ENCODE data around the gene GALNT9. TPM values are rescaled to one million over a fixed set of nuclear protein-coding genes. Genes with fewer than 3 reads are reported as not detected.

The GALNT9 gene
- total RNA-seq, 1 experiment from 2014 or later = 0.45 TPM

GRCh38 chr12:132314516-132315233, 14.7 kb downstream of the GALNT9 start:
- no peak for DNase-seq
- Histone ChIP-seq H3K9me3 (peaks cover 5% of the 10 kb centered on the region; the same call in 1 of the 2 replicates), H3K36me3 (ENCODE audit: control insufficient read depth, insufficient read depth, low read length) (no peaks in the 10 kb centered on the region), H3K4me3 (ENCODE audit: low read depth, low read length) (no peak overlapping the region), H3K27me3 (replicated peaks; ENCODE audit: control insufficient read depth, insufficient read depth, low read length) (no peaks in the 10 kb centered on the region; the same call in none of the 2 replicates), H3K4me1 (no peaks in the 10 kb centered on the region)
- ChIA-PET CTCF (no interaction called here), POLR2A (no interaction called here)
- intact Hi-C loops (cut with micrococcal nuclease; ENCODE audit: unreplicated experiment) = no loop called here
- Mint-ChIP-seq H3K27me3 (ENCODE audit: insufficient read depth, unreplicated experiment) (peaks cover 8% of the 10 kb centered on the region), H3K27ac (ENCODE audit: unreplicated experiment) (no peak overlapping the region), H3K4me3 (ENCODE audit: unreplicated experiment) (no peak overlapping the region), H3K9me3 (ENCODE audit: unreplicated experiment) (peaks cover 9% of the 10 kb centered on the region), H3K36me3 (ENCODE audit: insufficient read depth, unreplicated experiment) (no peaks in the 10 kb centered on the region), H3K4me1 (ENCODE audit: low read depth, unreplicated experiment) (no peaks in the 10 kb centered on the region)
- TF ChIP-seq CTCF (IDR thresholded peaks at IDR 0.05; ENCODE audit: insufficient read depth in 1 of 2, low read depth in 1 of 2, low read length in 1 of 2, severe bottlenecking in 1 of 2, unreplicated experiment in 1 of 2) = no peak
- no TSS peak for BruUV-seq (replicated peaks)

GRCh38 chr12:132314035-132314434, 15.4 kb downstream of the GALNT9 start:
- no TSS peak for BruUV-seq (replicated peaks)
- Mint-ChIP-seq H3K4me1 (ENCODE audit: low read depth, unreplicated experiment) (no peaks in the 10 kb centered on the region), H3K4me3 (ENCODE audit: unreplicated experiment) (no peak overlapping the region), H3K9me3 (ENCODE audit: unreplicated experiment) (peaks cover 9% of the 10 kb centered on the region), H3K27ac (ENCODE audit: unreplicated experiment) (no peak overlapping the region), H3K36me3 (ENCODE audit: insufficient read depth, unreplicated experiment) (no peaks in the 10 kb centered on the region), H3K27me3 (ENCODE audit: insufficient read depth, unreplicated experiment) (peaks cover 12% of the 10 kb centered on the region)
- ChIA-PET CTCF (no interaction called here), POLR2A (no interaction called here)
- Histone ChIP-seq H3K36me3 (ENCODE audit: control insufficient read depth, insufficient read depth, low read length) (no peaks in the 10 kb centered on the region), H3K27me3 (replicated peaks; ENCODE audit: control insufficient read depth, insufficient read depth, low read length) (no peaks in the 10 kb centered on the region; the same call in none of the 2 replicates), H3K4me3 (ENCODE audit: low read depth, low read length) (no peak overlapping the region), H3K9me3 (peaks cover 5% of the 10 kb centered on the region; the same call in 1 of the 2 replicates), H3K4me1 (no peaks in the 10 kb centered on the region)
- TF ChIP-seq CTCF (IDR thresholded peaks at IDR 0.05; ENCODE audit: insufficient read depth in 1 of 2, low read depth in 1 of 2, low read length in 1 of 2, severe bottlenecking in 1 of 2, unreplicated experiment in 1 of 2) = no peak
- no peak for DNase-seq
- intact Hi-C loops (cut with micrococcal nuclease; ENCODE audit: unreplicated experiment) = no loop called here

- Histone ChIP-seq H3K9me3 (peaks cover 5% of the 10 kb centered on the region; the same call in 1 of the 2 replicates), H3K36me3 (ENCODE audit: control insufficient read depth, insufficient read depth, low read length) (no peaks in the 10 kb centered on the region), H3K4me3 (ENCODE audit: low read depth, low read length) (no peak overlapping the region), H3K4me1 (no peaks in the 10 kb centered on the region), H3K27me3 (replicated peaks; ENCODE audit: control insufficient read depth, insufficient read depth, low read length) (no peaks in the 10 kb centered on the region; the same call in none of the 2 replicates)
- intact Hi-C loops (cut with micrococcal nuclease; ENCODE audit: unreplicated experiment) = no loop called here
- no TSS peak for BruUV-seq (replicated peaks)
- DNase-seq = no peak
- Mint-ChIP-seq H3K4me1 (ENCODE audit: low read depth, unreplicated experiment) (no peaks in the 10 kb centered on the region), H3K27ac (ENCODE audit: unreplicated experiment) (no peak overlapping the region), H3K36me3 (ENCODE audit: insufficient read depth, unreplicated experiment) (no peaks in the 10 kb centered on the region), H3K9me3 (ENCODE audit: unreplicated experiment) (peaks cover 9% of the 10 kb centered on the region), H3K4me3 (ENCODE audit: unreplicated experiment) (no peak overlapping the region), H3K27me3 (ENCODE audit: insufficient read depth, unreplicated experiment) (peaks cover 12% of the 10 kb centered on the region)
- no peak for TF ChIP-seq CTCF (IDR thresholded peaks at IDR 0.05; ENCODE audit: insufficient read depth in 1 of 2, low read depth in 1 of 2, low read length in 1 of 2, severe bottlenecking in 1 of 2, unreplicated experiment in 1 of 2)
- ChIA-PET CTCF (no interaction called here), POLR2A (no interaction called here)
Measured at GRCh38 chr12:132313182-132313581, 16.2 kb downstream of the GALNT9 start.
